Activated T-helper 17 cell treated with anti-CD3 and anti-CD28 coated beads, Interleukin-2, amount 50 U/mL, for 72 hours (primary cell): ENCODE results near the gene SKI. TPM values are rescaled to one million over a fixed set of nuclear protein-coding genes. Genes with fewer than 3 reads are reported as not detected.

Experiments used
- ATAC-seq: fragments of 150-1000 bp; cut with Tn5 transposase; replicated peaks from 2 replicates; pipeline ENCODE4 v1.10.0; 2021; ENCODE audit warnings: mild to moderate bottlenecking, moderate library complexity
- H3K27ac Mint-ChIP-seq: one replicate; pipeline ENCODE4 v1.8.0; 2022; ENCODE audit warnings: mixed read lengths
- H3K27me3 Mint-ChIP-seq: one replicate; pipeline ENCODE4 v1.8.0; 2022; ENCODE audit warnings: mixed read lengths
- H3K36me3 Mint-ChIP-seq: one replicate; pipeline ENCODE4 v1.8.0; 2022; ENCODE audit warnings: low read depth, mild to moderate bottlenecking, mixed read lengths
- H3K4me1 Mint-ChIP-seq: one replicate; pipeline ENCODE4 v1.8.0; 2022; ENCODE audit warnings: mixed read lengths
- H3K4me3 Mint-ChIP-seq: one replicate; pipeline ENCODE4 v1.8.0; 2022; ENCODE audit warnings: mild to moderate bottlenecking, mixed read lengths
- H3K9me3 Mint-ChIP-seq: one replicate; pipeline ENCODE4 v1.8.0; 2022; ENCODE audit warnings: mixed read lengths
- total RNA-seq, 2 donors: library from RNA; stranded (reverse); gene quantifications; one replicate each; pipeline ENCODE4 v1.2.3, GENCODE V29; 2022

Gene SKI
- total RNA-seq, 2 donors from 2014 or later = 39.5 to 52.1 TPM

DNA sequence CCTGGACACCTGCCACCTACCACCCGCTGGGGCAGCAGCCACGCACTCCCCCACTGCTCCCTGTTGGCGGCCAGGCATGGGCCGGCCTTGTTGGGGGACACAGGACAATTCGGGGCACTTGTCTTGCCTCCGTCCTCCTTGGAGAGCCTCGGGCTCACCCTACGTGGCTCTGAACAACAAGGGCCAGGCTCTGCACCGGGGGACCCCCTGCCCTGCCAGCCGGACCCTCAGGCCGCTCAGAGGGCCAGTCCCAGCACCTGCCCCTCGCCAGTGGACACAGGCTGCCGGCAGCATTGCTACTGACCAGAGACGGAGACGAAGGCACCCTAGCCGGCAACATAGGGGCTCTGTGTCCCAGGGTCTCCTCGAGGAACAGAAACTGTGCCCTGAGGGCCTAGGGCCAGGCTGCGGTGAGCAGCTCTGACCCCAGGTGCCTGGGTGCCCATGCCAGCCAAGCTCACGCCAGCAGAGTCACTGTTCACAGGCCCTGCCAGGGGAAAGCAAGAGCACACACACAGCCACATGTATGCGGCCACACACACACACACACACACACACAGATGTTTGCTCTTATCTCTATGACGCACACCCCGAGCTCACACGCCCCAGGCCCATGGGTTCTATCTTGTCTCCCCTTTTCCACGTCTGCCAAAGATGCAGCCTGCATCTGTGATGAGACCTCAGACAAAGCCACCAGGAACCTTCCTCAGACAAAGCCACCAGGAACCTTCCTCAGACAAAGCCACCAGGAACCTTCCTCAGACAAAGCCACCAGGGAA, 117.4 kb downstream of the SKI start:
- Mint-ChIP-seq H3K9me3 (no peaks in the 10 kb centered on the region), H3K27me3 (no peaks in the 10 kb centered on the region), H3K36me3 (no peaks in the 10 kb centered on the region), H3K4me3 (no peak overlapping the region), H3K4me1 (no peaks in the 10 kb centered on the region), H3K27ac (no peak overlapping the region)
- no peak for ATAC-seq

DNA sequence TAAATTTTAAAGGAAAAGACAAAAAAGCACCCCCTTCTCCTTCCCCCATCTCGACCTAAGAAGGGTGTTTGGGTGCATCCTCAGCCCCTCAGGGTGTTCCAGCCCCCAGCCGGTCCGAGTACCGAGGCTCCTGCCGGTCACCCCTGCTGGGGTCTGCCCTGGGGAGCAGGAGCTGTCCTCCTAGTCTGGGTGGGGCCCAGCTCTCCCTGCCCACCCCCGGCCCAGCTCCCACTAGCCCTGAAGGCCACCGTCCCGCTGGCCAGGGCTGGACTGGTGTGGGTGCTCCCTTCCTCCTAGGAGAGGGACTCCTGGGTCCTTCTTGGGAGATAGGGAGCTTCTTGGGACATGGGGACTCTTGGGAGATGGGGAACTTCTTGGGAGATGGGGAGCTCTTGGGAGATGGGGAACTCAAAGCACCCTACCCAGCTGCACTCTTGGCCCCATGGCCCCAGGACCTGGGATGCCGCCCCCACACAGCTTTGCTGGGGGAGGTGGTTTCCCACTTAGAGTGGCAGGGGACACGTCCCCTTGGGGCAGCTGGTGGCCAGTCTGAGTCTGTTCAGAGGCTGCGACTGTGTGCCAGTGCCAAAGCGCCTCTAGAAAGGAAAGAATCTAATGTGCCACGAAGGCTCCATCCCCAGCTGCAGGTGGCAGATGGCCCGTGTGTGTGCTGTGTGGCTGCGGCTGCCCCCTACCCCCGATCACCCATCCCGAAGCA, 118.7 kb downstream of the SKI start:
- no peak overlapping the region for H3K27ac Mint-ChIP-seq
- ATAC-seq = no peak

DNA sequence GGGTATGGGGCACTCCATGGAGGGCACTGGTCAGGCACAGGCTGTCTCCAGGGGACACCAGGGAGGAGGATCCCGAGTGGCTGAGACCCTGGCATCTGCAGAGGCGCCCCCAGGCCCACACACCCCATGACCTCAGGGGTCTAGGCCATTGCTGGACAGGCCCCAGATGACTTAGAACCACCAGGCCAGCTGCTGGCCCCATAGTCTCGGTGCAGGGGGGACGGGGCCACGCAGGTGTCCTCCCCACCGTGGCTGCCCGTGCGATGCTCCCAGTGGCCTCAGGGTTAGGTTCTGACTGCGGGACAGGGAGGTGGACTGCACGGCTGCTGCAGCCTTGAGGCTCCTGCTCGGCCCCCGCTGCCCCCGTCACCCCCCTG, 119.3 kb downstream of the SKI start:
- ATAC-seq = no peak
- no peaks in the 10 kb centered on the region for H3K27me3 Mint-ChIP-seq
- no peaks in the 10 kb centered on the region for H3K4me1 Mint-ChIP-seq
- no peaks in the 10 kb centered on the region for H3K9me3 Mint-ChIP-seq
- no peaks in the 10 kb centered on the region for H3K36me3 Mint-ChIP-seq
- no peak overlapping the region for H3K4me3 Mint-ChIP-seq
- H3K27ac Mint-ChIP-seq = no peak overlapping the region

More for the DNA sequence above, 118.7 kb downstream of the SKI start:
- Mint-ChIP-seq H3K36me3 (no peaks in the 10 kb centered on the region), H3K4me1 (no peaks in the 10 kb centered on the region), H3K27me3 (no peaks in the 10 kb centered on the region), H3K4me3 (no peak overlapping the region), H3K9me3 (no peaks in the 10 kb centered on the region)

DNA sequence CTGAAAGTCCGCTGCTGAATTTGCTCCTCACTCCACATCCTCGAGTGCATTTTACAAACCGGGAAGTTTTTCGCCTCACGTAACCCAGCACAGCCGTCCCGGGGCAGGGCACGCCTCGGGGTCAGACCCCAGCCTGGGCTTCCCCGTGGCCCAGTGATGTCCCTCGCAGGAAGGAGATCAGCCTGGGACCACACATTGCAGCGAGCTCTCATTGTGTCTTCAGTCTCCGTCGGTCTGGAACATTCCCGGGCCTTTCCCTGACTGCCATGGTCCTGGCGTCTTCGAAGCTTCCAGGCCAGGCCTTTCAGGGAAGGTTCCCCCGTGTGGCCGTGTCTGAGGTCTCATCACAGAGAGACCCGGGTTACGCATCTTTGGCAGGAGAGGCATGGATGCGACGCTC, 119.8 kb downstream of the SKI start:
- no peak overlapping the region for H3K4me3 Mint-ChIP-seq
- no peaks in the 10 kb centered on the region for H3K36me3 Mint-ChIP-seq
- H3K27ac Mint-ChIP-seq = no peak overlapping the region
- H3K4me1 Mint-ChIP-seq = no peaks in the 10 kb centered on the region
- ATAC-seq = no peak
- no peaks in the 10 kb centered on the region for H3K27me3 Mint-ChIP-seq
- H3K9me3 Mint-ChIP-seq = no peaks in the 10 kb centered on the region

DNA sequence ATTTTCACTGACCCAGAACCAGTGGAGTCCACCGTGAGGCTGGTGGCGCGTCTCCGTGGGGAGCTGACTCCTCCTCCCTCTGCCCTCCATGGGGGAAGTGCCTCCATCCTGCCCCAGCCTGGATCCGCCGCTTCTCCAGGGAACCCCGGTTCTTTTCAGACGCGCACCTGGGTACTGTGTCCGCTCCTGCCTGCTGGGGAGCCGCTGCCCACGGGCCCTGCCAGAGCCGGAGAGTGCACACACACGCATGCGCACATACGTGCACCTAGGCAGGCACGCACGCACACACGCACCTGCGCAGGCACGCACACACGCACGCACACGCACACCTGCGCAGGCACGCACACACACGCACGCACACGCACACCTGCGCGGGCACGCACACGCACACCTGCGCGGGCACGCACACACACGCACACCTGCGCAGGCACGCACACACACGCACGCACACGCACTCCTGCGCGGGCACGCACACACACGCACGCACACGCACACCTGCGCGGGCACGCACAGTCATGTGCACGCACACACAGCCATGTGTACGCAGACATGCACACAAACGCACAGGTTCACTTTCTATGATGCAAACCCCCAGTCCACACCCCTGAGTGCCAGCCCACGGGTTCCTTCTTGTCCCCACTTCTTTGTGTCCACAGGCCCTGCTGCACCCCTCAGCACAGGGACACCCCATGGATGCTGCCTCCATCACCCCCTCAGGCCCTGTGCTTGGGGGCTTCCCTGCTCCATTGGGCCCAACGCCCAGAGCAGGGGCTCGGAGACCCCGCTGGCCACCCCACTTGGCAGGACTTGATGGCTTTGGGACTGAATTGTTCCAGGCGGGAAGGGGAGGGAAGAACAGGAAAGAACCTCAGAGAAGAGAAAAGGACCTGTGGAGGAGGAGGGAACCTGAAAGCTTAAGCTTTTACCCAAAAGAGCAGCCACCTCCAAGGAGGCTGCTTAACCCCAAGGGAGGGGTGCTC, 120.5 kb downstream of the SKI start:
- no peak for ATAC-seq
- Mint-ChIP-seq H3K4me3 (no peak overlapping the region), H3K36me3 (no peaks in the 10 kb centered on the region), H3K9me3 (no peaks in the 10 kb centered on the region), H3K27me3 (no peaks in the 10 kb centered on the region), H3K27ac (no peak overlapping the region), H3K4me1 (no peaks in the 10 kb centered on the region)

DNA sequence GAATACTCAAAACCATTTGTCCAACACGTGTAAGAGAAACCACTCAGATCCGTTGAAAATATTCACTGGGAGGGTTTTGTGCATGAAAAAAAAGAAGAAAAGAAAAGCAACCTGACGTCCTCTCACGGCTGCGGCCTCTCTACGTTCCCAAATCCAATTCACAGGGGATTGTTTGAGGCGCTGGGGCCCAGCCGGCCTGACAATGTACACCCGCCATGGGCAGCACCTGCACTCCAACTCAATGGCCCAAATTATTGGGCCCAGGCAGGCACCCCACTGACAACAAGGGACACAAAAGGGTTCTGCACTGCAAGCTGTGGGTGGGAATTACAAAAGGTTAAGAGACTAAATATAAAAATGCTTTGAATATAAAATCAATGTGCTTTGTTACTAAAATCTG, 121.7 kb downstream of the SKI start:
- H3K9me3 Mint-ChIP-seq = no peaks in the 10 kb centered on the region
- no peaks in the 10 kb centered on the region for H3K27me3 Mint-ChIP-seq
- H3K27ac Mint-ChIP-seq = no peak overlapping the region
- no peaks in the 10 kb centered on the region for H3K4me1 Mint-ChIP-seq
- no peaks in the 10 kb centered on the region for H3K36me3 Mint-ChIP-seq
- H3K4me3 Mint-ChIP-seq = no peak overlapping the region
- no peak for ATAC-seq

DNA sequence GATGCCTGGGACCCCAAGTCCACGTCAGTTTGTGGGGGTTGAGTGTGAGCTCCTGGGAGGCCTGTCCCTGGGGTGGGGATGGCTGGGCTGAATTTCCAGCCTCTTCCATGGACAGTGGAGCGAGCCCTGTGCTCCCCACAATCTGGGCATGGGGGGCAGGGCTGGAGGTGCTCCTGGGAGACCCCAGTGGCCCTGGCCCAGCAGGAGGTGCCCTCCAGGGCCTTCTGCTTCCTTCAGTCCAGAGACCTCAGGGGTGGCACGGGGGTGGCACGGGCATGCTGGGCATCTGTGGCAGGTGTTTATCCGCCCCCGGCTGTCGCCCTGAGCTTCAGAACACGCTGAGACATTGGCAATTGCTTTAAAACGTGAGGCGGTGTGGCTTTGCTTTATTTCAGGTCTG, 122.4 kb downstream of the SKI start:
- Mint-ChIP-seq H3K4me3 (no peak overlapping the region), H3K27ac (no peak overlapping the region), H3K9me3 (no peaks in the 10 kb centered on the region), H3K27me3 (no peaks in the 10 kb centered on the region), H3K4me1 (no peaks in the 10 kb centered on the region), H3K36me3 (no peaks in the 10 kb centered on the region)
- no peak for ATAC-seq

DNA sequence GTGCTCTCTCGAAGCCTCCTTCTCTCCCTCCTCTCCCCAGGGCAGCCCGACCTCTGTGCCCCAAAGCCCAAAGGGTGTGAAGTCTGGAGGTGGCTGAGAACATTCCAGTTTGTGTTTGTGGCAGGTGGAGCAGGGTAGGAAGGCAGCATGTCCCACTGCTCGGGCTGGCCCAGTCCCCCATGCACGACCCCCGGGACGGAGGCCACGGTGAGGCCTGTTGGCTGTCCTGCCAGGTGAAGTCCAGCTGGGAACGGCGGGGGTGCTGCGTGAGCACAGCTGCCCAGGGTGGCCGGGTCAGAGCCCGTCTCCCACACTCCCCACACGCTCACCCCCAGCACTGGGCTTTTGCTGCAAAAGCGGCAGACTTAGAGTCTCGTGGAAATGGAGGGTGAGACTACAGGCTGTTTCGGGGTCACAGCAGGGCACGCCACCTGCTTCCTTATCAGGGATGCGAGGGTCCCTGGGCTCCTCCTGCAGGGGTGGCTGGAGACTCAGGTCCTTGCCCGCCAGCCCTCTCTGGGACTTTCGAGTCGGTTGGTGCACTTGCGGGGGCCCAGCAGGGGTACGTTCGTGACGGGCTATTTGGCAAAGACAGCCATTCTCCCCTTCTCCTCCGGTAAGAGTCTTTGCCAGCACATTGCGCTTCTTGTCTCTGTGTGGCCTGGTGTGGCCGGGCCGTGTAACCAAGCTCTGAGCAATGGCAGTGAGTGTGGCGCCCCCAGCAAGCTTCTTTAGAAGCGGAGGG, 123.0 kb downstream of the SKI start:
- H3K4me3 Mint-ChIP-seq = no peak overlapping the region
- no peak for ATAC-seq
- H3K4me1 Mint-ChIP-seq = no peaks in the 10 kb centered on the region
- H3K36me3 Mint-ChIP-seq = no peaks in the 10 kb centered on the region
- no peaks in the 10 kb centered on the region for H3K27me3 Mint-ChIP-seq
- H3K27ac Mint-ChIP-seq = no peak overlapping the region
- H3K9me3 Mint-ChIP-seq = no peaks in the 10 kb centered on the region

DNA sequence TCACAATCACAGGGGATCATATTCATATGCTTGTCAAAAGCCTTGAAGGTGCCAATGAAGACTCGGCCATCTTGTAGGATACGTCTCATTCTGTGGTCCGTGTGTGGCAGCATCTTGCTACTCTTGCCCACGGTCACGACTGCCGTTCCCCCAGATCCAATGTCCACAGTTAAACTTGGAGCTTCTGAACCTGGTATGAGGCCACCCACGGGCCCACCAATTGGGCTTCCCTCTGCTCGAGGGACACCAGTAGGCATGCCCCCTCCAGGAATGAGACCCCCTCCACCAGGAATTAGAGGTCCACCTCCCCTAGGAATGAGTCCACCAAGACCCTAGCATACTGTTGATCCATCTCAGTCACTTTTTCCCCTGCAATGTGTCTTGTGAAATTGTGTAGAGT, 123.6 kb downstream of the SKI start:
- H3K27me3 Mint-ChIP-seq = no peaks in the 10 kb centered on the region
- no peaks in the 10 kb centered on the region for H3K36me3 Mint-ChIP-seq
- H3K4me1 Mint-ChIP-seq = no peaks in the 10 kb centered on the region
- no peak overlapping the region for H3K27ac Mint-ChIP-seq
- H3K4me3 Mint-ChIP-seq = no peak overlapping the region
- no peaks in the 10 kb centered on the region for H3K9me3 Mint-ChIP-seq
- ATAC-seq = no peak

DNA sequence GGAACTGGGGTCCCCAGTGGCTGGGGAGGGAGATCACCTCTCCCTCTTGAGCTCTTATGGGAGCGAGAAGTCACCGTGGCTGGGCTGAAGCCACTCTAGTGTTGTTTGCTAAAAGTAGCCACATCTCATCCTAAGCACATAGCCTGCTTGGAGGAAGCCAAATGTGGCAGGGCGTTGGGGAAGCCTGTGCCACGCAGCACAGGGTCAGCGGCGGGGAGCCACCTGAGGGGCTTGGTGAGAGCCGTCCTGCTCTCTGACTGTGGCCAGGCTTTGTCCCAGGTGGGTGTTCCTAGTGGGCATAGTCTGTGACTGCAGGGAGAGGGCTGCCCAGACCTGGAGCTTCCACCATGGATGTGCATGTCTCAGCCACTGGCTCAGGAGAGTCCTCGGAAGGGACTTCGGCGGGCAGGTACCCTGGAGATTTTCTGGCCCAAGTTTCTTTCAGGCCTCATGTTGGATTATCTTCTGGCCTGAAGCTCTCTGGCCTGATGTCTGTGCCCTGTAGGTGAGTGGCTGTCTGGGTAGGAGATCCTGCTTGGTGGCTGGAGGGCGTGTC, 124.3 kb downstream of the SKI start:
- H3K36me3 Mint-ChIP-seq = no peaks in the 10 kb centered on the region
- no peaks in the 10 kb centered on the region for H3K4me1 Mint-ChIP-seq
- H3K27me3 Mint-ChIP-seq = no peaks in the 10 kb centered on the region
- H3K9me3 Mint-ChIP-seq = no peaks in the 10 kb centered on the region
- no peak overlapping the region for H3K27ac Mint-ChIP-seq
- ATAC-seq = no peak
- no peak overlapping the region for H3K4me3 Mint-ChIP-seq

DNA sequence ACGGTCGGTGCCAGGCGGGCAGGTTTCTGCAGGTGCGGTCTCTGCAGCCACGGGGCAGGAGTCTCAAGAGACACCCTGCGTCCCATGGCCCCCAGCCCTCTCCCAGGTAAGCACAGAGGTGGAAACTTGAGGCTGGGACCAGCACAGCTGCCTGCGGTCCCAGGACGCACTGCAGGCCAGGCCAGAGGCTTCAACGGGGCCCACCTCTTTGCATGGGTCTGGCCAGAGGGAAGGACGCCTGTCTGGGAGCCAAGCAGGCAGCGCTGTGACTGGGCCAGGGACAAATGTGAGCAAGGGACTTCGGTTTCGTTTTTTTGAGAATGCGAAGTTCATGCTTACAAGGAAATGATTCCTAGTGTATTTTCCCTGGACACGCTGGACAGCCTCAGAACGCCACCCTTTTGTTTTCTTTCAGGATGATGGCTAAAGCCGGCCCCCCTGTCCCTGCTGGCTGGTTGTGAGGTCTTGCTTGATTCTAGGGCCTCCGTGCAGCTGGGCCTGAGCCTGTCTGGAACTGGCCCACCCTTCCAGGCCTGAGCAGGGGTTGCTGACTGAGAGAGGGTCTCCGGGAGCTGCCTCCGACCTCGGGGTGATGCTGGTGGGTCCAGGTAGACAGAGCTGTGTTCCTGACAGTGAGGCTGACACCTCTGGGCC, 124.9 kb downstream of the SKI start:
- no peaks in the 10 kb centered on the region for H3K36me3 Mint-ChIP-seq
- no peak overlapping the region for H3K27ac Mint-ChIP-seq
- ATAC-seq = no peak
- H3K4me1 Mint-ChIP-seq = no peaks in the 10 kb centered on the region
- no peak overlapping the region for H3K4me3 Mint-ChIP-seq
- no peaks in the 10 kb centered on the region for H3K9me3 Mint-ChIP-seq
- no peaks in the 10 kb centered on the region for H3K27me3 Mint-ChIP-seq

DNA sequence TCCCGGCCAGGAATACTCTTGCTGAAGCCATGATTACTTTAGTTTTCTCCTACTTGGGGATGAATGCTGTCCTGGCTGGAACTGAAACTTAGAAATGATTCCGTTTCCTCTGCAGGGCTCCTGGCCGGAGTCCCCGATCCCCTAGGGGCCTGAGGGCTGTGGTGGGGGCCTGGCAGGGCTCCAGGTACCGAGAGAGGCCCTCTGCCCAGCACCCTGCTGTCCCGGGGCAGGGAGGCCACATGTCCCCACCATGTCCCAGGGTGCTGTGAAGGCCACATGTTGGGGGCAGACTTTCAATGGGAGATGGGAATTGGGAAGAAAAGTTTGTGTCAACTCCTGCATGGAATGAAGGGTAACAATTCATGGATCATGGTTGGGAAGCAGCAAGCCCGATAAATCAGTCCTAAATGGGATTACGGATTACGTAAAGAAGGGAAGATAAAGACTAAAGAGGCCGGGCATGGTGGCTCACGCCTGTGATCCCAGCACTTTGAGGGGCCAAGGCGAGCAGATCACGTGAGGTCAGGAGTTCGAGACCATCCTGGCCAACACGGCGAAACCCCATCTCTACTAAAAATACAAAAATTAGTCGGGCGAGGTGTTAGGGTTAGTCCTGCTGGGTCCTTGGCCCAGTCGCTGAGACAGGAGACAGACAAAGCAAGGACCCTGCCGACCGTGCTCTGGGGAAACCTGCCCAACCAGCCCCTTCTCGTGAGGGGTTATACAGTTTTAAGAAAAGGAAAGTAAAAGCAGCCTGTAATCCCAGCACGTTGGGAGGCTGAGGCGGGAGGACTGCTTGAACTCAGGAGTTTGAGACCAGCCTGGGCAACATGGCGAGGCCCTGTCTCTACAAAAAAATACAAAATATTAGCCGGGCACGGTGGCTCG, 125.7 kb downstream of the SKI start:
- Mint-ChIP-seq H3K9me3 (no peaks in the 10 kb centered on the region), H3K36me3 (no peaks in the 10 kb centered on the region), H3K4me3 (no peak overlapping the region), H3K27ac (no peak overlapping the region), H3K4me1 (no peaks in the 10 kb centered on the region), H3K27me3 (no peaks in the 10 kb centered on the region)
- ATAC-seq = no peak
